ENCODE results near the gene ZNRD2. TPM values are rescaled to one million over a fixed set of nuclear protein-coding genes. Genes with fewer than 3 reads are reported as not detected.
A peak's percentile ranks its signal among the peaks of the same experiment; 100 is the strongest.

The ZNRD2 gene
- total RNA-seq, 1 experiment from 2014 or later, result 61.2 TPM

- peaks cover 63% of the 10 kb centered on the region for H3K4me1 ChIP-seq (ENCODE audit: control insufficient read depth, insufficient read depth, low read length)
- ATAC-seq (no peak), DNase-seq (ENCODE audit: low read depth, low spot score) (no peak)
- BruUV-seq (replicated peaks), result no TSS peak
- H3K27me3 ChIP-seq (ENCODE audit: control insufficient read depth, insufficient read depth, low read length), result no peaks in the 10 kb centered on the region
- no peaks in the 10 kb centered on the region for H3K9me3 ChIP-seq (ENCODE audit: control insufficient read depth, insufficient read depth, low read depth, low read length)
- ChIA-PET POLR2A (no interaction called here), CTCF (no interaction called here)
- intact Hi-C loops (cut with micrococcal nuclease; ENCODE audit: unreplicated experiment), result loop anchor here (10.0 kb wide), 1 partner anchor 301 kb away; the partner anchor contains the start of gene CFL1
- no peak overlapping the region for H3K4me3 ChIP-seq (ENCODE audit: low read depth in 2 of 2, low read length in 2 of 2)
- in situ Hi-C loops (cut with HindIII; ENCODE audit: low pct_unique_long_range_greater_than_20kb, low sequenced_read_pairs), result no loop called here
- TF ChIP-seq SIN3A (IDR thresholded peaks at IDR 0.05; ENCODE audit: borderline replicate concordance, insufficient read depth, low read depth, low read length) (no peak), POLR2AphosphoS5 (IDR thresholded peaks at IDR 0.05; ENCODE audit: low read depth, low read length) (no peak), CTCF (IDR thresholded peaks at IDR 0.05) (no peak), TCF7L2 (IDR thresholded peaks at IDR 0.05; ENCODE audit: low read depth, low read length) (no peak)
- TF ChIP-seq, protein P1, sequence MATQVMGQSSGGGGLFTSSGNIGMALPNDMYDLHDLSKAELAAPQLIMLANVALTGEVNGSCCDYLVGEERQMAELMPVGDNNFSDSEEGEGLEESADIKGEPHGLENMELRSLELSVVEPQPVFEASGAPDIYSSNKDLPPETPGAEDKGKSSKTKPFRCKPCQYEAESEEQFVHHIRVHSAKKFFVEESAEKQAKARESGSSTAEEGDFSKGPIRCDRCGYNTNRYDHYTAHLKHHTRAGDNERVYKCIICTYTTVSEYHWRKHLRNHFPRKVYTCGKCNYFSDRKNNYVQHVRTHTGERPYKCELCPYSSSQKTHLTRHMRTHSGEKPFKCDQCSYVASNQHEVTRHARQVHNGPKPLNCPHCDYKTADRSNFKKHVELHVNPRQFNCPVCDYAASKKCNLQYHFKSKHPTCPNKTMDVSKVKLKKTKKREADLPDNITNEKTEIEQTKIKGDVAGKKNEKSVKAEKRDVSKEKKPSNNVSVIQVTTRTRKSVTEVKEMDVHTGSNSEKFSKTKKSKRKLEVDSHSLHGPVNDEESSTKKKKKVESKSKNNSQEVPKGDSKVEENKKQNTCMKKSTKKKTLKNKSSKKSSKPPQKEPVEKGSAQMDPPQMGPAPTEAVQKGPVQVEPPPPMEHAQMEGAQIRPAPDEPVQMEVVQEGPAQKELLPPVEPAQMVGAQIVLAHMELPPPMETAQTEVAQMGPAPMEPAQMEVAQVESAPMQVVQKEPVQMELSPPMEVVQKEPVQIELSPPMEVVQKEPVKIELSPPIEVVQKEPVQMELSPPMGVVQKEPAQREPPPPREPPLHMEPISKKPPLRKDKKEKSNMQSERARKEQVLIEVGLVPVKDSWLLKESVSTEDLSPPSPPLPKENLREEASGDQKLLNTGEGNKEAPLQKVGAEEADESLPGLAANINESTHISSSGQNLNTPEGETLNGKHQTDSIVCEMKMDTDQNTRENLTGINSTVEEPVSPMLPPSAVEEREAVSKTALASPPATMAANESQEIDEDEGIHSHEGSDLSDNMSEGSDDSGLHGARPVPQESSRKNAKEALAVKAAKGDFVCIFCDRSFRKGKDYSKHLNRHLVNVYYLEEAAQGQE (IDR thresholded peaks at IDR 0.05; ENCODE audit: insufficient read depth in 1 of 2, low read depth in 2 of 2, low read length in 1 of 2), result no peak
- peak overlapping the region; percentile 48 for H3K27ac ChIP-seq (ENCODE audit: low read length)
- H3K36me3 ChIP-seq (ENCODE audit: control insufficient read depth, insufficient read depth, low read length), result no peaks in the 10 kb centered on the region
These were observed 16.0 kb upstream of the ZNRD2 start for GRCh38 chr11:65554057-65554818.

DNA sequence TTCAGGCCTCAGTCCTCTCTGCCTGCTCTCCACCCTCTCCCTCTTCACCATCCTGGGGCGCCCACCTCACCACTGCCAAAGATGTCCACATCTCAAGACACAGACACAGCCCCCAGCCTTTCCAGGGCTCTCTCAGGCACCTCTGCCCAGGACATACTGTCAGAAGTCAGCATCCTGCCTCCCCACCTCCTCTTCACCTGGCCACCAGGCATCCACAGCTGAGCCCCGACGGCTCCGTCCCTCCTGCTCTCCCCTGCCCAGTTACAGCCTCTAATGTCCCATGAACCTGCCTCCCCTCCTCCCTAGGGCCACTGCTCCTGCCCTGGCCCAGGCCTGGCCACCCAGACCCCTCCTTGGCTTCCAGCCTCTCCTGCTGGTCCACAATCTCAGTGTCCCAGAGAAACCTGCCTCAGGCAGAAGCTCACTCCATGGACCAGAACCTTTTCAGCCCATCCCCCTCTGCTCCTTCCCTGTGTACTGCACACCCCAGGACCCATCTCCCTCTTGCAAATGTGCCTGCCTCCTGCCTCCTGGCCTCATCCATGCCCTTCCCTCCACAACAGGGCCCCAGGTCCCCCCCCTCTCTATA is 15.3 kb upstream of the ZNRD2 start:
- TF ChIP-seq TCF7L2 (IDR thresholded peaks at IDR 0.05; ENCODE audit: low read depth, low read length) (no peak), POLR2AphosphoS5 (IDR thresholded peaks at IDR 0.05; ENCODE audit: low read depth, low read length) (no peak), CTCF (IDR thresholded peaks at IDR 0.05) (no peak), SIN3A (IDR thresholded peaks at IDR 0.05; ENCODE audit: borderline replicate concordance, insufficient read depth, low read depth, low read length) (no peak)
- TF ChIP-seq, protein P1 (IDR thresholded peaks at IDR 0.05; ENCODE audit: insufficient read depth in 1 of 2, low read depth in 2 of 2, low read length in 1 of 2), result no peak
- ChIA-PET CTCF (interaction anchor here (0.6 kb wide), 1 partner anchor 38 kb away, joined by 3 read pairs; no protein-coding TSS in a partner anchor), POLR2A (no interaction called here)
- Histone ChIP-seq H3K4me3 (ENCODE audit: low read depth in 2 of 2, low read length in 2 of 2) (no peak overlapping the region), H3K4me1 (ENCODE audit: control insufficient read depth, insufficient read depth, low read length) (peaks cover 70% of the 10 kb centered on the region), H3K36me3 (ENCODE audit: control insufficient read depth, insufficient read depth, low read length) (no peaks in the 10 kb centered on the region), H3K27me3 (ENCODE audit: control insufficient read depth, insufficient read depth, low read length) (no peaks in the 10 kb centered on the region), H3K27ac (ENCODE audit: low read length) (peak overlapping the region; percentile 48), H3K9me3 (ENCODE audit: control insufficient read depth, insufficient read depth, low read depth, low read length) (no peaks in the 10 kb centered on the region)
- no peak for DNase-seq (ENCODE audit: low read depth, low spot score)
- intact Hi-C loops (cut with micrococcal nuclease; ENCODE audit: unreplicated experiment) (loop anchor here (10.0 kb wide), 1 partner anchor 300 kb away; the partner anchor contains the start of gene CFL1), in situ Hi-C loops (cut with HindIII; ENCODE audit: low pct_unique_long_range_greater_than_20kb, low sequenced_read_pairs) (no loop called here)
- ATAC-seq, result no peak
- BruUV-seq (replicated peaks), result no TSS peak
